Measurements from ENCODE around the gene CEP89. TPM values are rescaled to one million over a fixed set of nuclear protein-coding genes. Genes with fewer than 3 reads are reported as not detected.

CEP89 gene
- total RNA-seq, 1 experiment from 2014 or later, result 39.9 TPM

DNA sequence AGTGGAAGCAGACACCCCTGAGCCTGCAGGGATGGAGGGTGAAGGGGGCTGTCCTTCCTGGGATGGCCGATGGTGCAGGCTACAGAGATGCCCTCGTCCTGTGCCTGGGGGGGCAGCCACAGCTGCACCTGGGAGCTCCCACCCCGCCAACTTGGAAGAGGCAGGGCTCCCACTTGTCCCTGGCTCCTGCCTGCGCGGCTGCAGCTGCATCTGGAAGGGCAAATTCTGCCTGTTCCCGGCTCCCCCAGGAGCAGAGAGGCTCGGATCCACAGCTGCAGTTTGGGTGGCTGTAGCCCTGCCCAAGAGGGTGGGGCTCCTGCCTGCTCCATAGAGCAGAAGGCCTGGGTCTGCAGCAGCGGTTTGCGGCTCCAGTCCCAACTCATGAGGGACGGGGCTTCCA is 2.2 kb downstream of the CEP89 start:
- Histone ChIP-seq H3K36me3 (ENCODE audit: control insufficient read depth, insufficient read depth, low read length) (no peaks in the 10 kb centered on the region), H3K9me3 (ENCODE audit: control insufficient read depth, insufficient read depth, low read depth, low read length) (no peaks in the 10 kb centered on the region), H3K27ac (ENCODE audit: low read length) (no peak overlapping the region), H3K27me3 (ENCODE audit: control insufficient read depth, insufficient read depth, low read length) (no peaks in the 10 kb centered on the region), H3K4me1 (ENCODE audit: control insufficient read depth, insufficient read depth, low read length) (peaks cover 9% of the 10 kb centered on the region; the same call in 1 of the 2 replicates), H3K4me3 (ENCODE audit: low read depth in 2 of 2, low read length in 2 of 2) (no peak overlapping the region)
- BruUV-seq (replicated peaks), result no TSS peak
- DNase-seq (ENCODE audit: low read depth, low spot score) (no peak), ATAC-seq (no peak)
- in situ Hi-C loops (cut with HindIII; ENCODE audit: low pct_unique_long_range_greater_than_20kb, low sequenced_read_pairs), result no loop called here
- intact Hi-C loops (cut with micrococcal nuclease; ENCODE audit: unreplicated experiment), result no loop called here
- ChIA-PET POLR2A (no interaction called here), CTCF (no interaction called here)
- TF ChIP-seq TCF7L2 (IDR thresholded peaks at IDR 0.05; ENCODE audit: low read depth, low read length) (no peak), SIN3A (IDR thresholded peaks at IDR 0.05; ENCODE audit: borderline replicate concordance, insufficient read depth, low read depth, low read length) (no peak)

DNA sequence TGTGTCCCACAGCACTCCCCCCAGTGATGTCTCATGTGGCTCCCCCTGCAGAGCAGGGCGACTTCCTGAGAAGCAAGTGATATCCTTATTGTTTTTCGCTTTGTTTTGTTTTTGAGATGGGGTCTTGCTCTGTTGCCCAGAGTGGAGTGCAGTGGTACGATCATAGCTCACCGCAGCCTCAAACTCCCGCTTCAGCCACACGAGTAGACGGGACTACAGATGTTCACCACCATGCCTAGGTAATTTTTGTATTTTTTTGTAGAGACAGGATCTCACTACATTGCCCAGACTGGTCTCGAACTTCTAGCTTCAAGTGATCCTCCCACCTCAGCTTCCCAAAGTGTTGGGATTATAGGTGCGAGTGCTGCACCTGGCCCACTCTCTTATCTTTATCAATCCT is 5.0 kb downstream of the CEP89 start:
- Histone ChIP-seq H3K27me3 (ENCODE audit: control insufficient read depth, insufficient read depth, low read length) (no peaks in the 10 kb centered on the region), H3K27ac (ENCODE audit: low read length) (no peak overlapping the region), H3K36me3 (ENCODE audit: control insufficient read depth, insufficient read depth, low read length) (0 out of 2 replicates have a peak, but pooled peaks cover 3% of the 10 kb centered on the region), H3K4me1 (ENCODE audit: control insufficient read depth, insufficient read depth, low read length) (peaks cover 3% of the 10 kb centered on the region; the same call in 1 of the 2 replicates), H3K9me3 (ENCODE audit: control insufficient read depth, insufficient read depth, low read depth, low read length) (no peaks in the 10 kb centered on the region), H3K4me3 (ENCODE audit: low read depth in 2 of 2, low read length in 2 of 2) (no peak overlapping the region)
- intact Hi-C loops (cut with micrococcal nuclease; ENCODE audit: unreplicated experiment) (no loop called here), in situ Hi-C loops (cut with HindIII; ENCODE audit: low pct_unique_long_range_greater_than_20kb, low sequenced_read_pairs) (no loop called here)
- ChIA-PET CTCF (no interaction called here), POLR2A (interaction anchor here (0.7 kb wide), 1 partner anchor 287 kb away, joined by 4 read pairs; no protein-coding TSS in a partner anchor)
- ATAC-seq, result no peak
- DNase-seq (ENCODE audit: low read depth, low spot score), result no peak
- no TSS peak for BruUV-seq (replicated peaks)
- TF ChIP-seq SIN3A (IDR thresholded peaks at IDR 0.05; ENCODE audit: borderline replicate concordance, insufficient read depth, low read depth, low read length) (no peak), POLR2AphosphoS5 (IDR thresholded peaks at IDR 0.05; ENCODE audit: low read depth, low read length) (no peak), TCF7L2 (IDR thresholded peaks at IDR 0.05; ENCODE audit: low read depth, low read length) (no peak)
- TF ChIP-seq, protein P1, sequence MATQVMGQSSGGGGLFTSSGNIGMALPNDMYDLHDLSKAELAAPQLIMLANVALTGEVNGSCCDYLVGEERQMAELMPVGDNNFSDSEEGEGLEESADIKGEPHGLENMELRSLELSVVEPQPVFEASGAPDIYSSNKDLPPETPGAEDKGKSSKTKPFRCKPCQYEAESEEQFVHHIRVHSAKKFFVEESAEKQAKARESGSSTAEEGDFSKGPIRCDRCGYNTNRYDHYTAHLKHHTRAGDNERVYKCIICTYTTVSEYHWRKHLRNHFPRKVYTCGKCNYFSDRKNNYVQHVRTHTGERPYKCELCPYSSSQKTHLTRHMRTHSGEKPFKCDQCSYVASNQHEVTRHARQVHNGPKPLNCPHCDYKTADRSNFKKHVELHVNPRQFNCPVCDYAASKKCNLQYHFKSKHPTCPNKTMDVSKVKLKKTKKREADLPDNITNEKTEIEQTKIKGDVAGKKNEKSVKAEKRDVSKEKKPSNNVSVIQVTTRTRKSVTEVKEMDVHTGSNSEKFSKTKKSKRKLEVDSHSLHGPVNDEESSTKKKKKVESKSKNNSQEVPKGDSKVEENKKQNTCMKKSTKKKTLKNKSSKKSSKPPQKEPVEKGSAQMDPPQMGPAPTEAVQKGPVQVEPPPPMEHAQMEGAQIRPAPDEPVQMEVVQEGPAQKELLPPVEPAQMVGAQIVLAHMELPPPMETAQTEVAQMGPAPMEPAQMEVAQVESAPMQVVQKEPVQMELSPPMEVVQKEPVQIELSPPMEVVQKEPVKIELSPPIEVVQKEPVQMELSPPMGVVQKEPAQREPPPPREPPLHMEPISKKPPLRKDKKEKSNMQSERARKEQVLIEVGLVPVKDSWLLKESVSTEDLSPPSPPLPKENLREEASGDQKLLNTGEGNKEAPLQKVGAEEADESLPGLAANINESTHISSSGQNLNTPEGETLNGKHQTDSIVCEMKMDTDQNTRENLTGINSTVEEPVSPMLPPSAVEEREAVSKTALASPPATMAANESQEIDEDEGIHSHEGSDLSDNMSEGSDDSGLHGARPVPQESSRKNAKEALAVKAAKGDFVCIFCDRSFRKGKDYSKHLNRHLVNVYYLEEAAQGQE (IDR thresholded peaks at IDR 0.05; ENCODE audit: insufficient read depth in 1 of 2, low read depth in 2 of 2, low read length in 1 of 2), result no peak
- TF ChIP-seq, protein P2, sequence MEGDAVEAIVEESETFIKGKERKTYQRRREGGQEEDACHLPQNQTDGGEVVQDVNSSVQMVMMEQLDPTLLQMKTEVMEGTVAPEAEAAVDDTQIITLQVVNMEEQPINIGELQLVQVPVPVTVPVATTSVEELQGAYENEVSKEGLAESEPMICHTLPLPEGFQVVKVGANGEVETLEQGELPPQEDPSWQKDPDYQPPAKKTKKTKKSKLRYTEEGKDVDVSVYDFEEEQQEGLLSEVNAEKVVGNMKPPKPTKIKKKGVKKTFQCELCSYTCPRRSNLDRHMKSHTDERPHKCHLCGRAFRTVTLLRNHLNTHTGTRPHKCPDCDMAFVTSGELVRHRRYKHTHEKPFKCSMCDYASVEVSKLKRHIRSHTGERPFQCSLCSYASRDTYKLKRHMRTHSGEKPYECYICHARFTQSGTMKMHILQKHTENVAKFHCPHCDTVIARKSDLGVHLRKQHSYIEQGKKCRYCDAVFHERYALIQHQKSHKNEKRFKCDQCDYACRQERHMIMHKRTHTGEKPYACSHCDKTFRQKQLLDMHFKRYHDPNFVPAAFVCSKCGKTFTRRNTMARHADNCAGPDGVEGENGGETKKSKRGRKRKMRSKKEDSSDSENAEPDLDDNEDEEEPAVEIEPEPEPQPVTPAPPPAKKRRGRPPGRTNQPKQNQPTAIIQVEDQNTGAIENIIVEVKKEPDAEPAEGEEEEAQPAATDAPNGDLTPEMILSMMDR (IDR thresholded peaks at IDR 0.05), result no peak

DNA sequence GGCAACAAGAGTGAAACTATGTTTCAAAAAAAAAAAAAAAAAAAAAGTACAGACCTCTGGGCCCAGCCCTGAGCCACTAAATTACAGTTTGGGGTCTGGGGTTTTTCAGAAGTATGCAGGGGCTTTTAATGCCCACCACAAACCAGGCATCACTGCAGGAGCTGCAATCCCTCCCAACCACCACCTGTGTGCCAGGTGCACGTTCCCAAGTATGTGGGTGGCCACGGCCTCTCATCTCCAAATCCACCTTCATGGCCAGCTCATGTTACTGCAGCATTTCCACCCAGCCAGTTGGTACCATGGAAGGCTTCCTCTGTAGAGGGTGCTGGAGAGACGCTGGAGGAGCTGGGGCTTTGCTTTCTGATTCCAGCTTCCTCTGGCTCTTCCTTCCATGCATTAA is 26.5 kb downstream of the CEP89 start:
- DNase-seq (ENCODE audit: low read depth, low spot score) (no peak), ATAC-seq (no peak)
- no peaks in the 10 kb centered on the region; the same call in 1 of the 2 replicates for H3K36me3 ChIP-seq (ENCODE audit: control insufficient read depth, insufficient read depth, low read length)
- in situ Hi-C loops (cut with HindIII; ENCODE audit: low pct_unique_long_range_greater_than_20kb, low sequenced_read_pairs), result no loop called here
- ChIA-PET CTCF (interaction anchor here (0.5 to 0.6 kb wide), 3 partner anchors 73 to 364 kb away, joined by 3 to 12 read pairs (median 5); partner anchors contain the start of gene PDCD5), POLR2A (interaction anchor here (0.6 kb wide), 2 partner anchors 252 to 264 kb away, joined by 3 to 10 read pairs; no protein-coding TSS in a partner anchor)
- no peak overlapping the region for H3K27ac ChIP-seq (ENCODE audit: low read length)
- no peaks in the 10 kb centered on the region for H3K27me3 ChIP-seq (ENCODE audit: control insufficient read depth, insufficient read depth, low read length)
- H3K9me3 ChIP-seq (ENCODE audit: control insufficient read depth, insufficient read depth, low read depth, low read length), result no peaks in the 10 kb centered on the region
- TF ChIP-seq SIN3A (IDR thresholded peaks at IDR 0.05; ENCODE audit: borderline replicate concordance, insufficient read depth, low read depth, low read length), result no peak
- no peak for TF ChIP-seq POLR2AphosphoS5 (IDR thresholded peaks at IDR 0.05; ENCODE audit: low read depth, low read length)
- TF ChIP-seq, protein P2 (IDR thresholded peaks at IDR 0.05), result no peak
- TF ChIP-seq, protein P1 (IDR thresholded peaks at IDR 0.05; ENCODE audit: insufficient read depth in 1 of 2, low read depth in 2 of 2, low read length in 1 of 2), result no peak
- TF ChIP-seq TCF7L2 (IDR thresholded peaks at IDR 0.05; ENCODE audit: low read depth, low read length), result no peak
- BruUV-seq (replicated peaks), result no TSS peak
- intact Hi-C loops (cut with micrococcal nuclease; ENCODE audit: unreplicated experiment), result no loop called here
- no peaks in the 10 kb centered on the region for H3K4me1 ChIP-seq (ENCODE audit: control insufficient read depth, insufficient read depth, low read length)
- H3K4me3 ChIP-seq (ENCODE audit: low read depth in 2 of 2, low read length in 2 of 2), result no peak overlapping the region
